HepG2 (cell line): Measurements from ENCODE around the gene PHF3.

ENCODE experiments used
- CREM ChIP-seq, 2 experiments: sonication (generic) in 1 of 2; formaldehyde crosslinking in 1 of 2; IDR thresholded peaks; 2 replicates each; pipeline versions ENCODE4 v1.4.0 to v1.6.1; 2016 to 2020; ENCODE audit warnings: antibody characterized with exemption in 1 of 2, mild to moderate bottlenecking in 1 of 2, missing genetic modification reagents in 1 of 2
- ESRRA ChIP-seq: sonication (generic); formaldehyde crosslinking; IDR thresholded peaks from 2 replicates; pipeline ENCODE4 v1.5.1; 2020; ENCODE audit warnings: mild to moderate bottlenecking, low read depth, missing genetic modification reagents
- FLYWCH1 ChIP-seq: sonication (generic); formaldehyde crosslinking; IDR thresholded peaks from 2 replicates; pipeline ENCODE4 v1.8.1; 2023; ENCODE audit warnings: mild to moderate bottlenecking, missing genetic modification reagents
- HBP1 ChIP-seq: IDR thresholded peaks from 2 replicates; pipeline ENCODE4 v1.6.1; 2016; ENCODE audit warnings: low read depth, control low read depth
- ZBTB42 ChIP-seq: sonication (generic); formaldehyde crosslinking; IDR thresholded peaks from 2 replicates; pipeline ENCODE4 v1.5.0; 2020; ENCODE audit warnings: mild to moderate bottlenecking, missing genetic modification reagents
- ZNF432 ChIP-seq: sonication (generic); formaldehyde crosslinking; IDR thresholded peaks from 2 replicates; pipeline ENCODE4 v1.5.0; 2020; ENCODE audit warnings: missing genetic modification reagents, mild to moderate bottlenecking, borderline replicate concordance
- ZNF460 ChIP-seq: sonication (generic); formaldehyde crosslinking; IDR thresholded peaks from 2 replicates; pipeline ENCODE4 v1.5.1; 2020; ENCODE audit warnings: missing genetic modification reagents, mild to moderate bottlenecking, borderline replicate concordance
- ZNF747 ChIP-seq: sonication (generic); formaldehyde crosslinking; IDR thresholded peaks from 2 replicates; pipeline ENCODE4 v1.8.1; 2023; ENCODE audit warnings: missing genetic modification reagents, mild to moderate bottlenecking, borderline replicate concordance

- TF ChIP-seq ZNF460 (CRISPR knock-in tag), result no peak
- no peak for TF ChIP-seq ZBTB42
- no peak for TF ChIP-seq CREM (IDR thresholded peaks at IDR 0.05)
- no peak for TF ChIP-seq CREM (CRISPR knock-in tag; IDR thresholded peaks at IDR 0.05)
- no peak for TF ChIP-seq ESRRA
- no peak for TF ChIP-seq FLYWCH1 (CRISPR knock-in tag)
- TF ChIP-seq ZNF432 (CRISPR knock-in tag), result no peak
- no peak for TF ChIP-seq HBP1 (CRISPR knock-in tag)
- TF ChIP-seq ZNF747 (CRISPR knock-in tag), result no peak
Observed at GRCh38 chr6:63673692-63674091, 38.1 kb downstream of the PHF3 start.
